Measurements from ENCODE around the gene TSGA10IP.

TSGA10IP gene

DNA sequence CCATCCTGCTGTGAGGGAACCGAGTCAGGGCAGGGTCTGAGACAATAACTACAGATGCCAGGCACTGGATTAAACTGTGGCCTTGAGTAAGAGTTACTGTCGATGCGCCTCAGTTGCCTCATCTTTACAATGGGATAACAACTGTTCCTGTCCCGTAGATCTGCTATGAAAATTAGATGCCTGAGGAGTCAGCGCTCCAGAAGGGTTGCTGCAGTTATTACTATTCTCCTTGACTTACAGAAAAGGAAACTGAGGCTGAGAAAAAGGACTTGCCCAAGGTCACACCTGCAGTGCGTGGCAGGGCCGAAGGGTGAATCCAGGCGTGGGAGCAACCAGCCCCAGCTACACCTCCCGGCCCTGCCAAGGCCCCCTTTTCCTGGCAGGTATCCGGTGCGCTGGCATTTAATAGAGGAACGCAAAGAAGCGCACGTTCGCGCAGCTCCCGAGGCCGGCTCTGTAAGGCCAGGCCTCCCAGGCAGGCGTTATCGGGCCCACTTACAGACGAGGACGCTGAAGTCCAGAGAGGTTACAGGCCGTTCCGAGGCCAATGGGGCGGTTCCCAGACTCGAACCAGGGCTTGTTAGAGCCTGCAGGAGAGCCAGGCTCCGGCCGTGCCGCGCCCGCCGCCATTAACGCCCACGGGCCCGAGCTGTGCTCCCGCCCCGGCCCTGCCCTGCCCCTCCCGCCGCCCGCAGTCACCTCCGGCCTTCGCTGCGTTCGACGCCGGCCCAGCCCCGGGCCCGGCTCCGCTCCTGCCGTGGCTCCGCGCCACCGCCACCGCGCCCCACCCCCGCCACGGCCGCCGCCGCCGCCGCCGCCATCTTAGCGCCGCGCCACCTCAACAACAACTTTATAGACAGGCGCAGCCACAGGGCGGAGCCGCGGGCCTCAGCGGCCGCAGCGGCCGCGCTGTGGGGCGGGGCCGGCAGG lies 26.8 kb upstream of the TSGA10IP start, which contains the start of gene C11orf68:
TSS of gene C11orf68 (minus strand) at position 852 of the 930 bp plus-strand sequence. CDS start at position 821, 31 bp downstream.
- DNase-seq: no peak

DNA sequence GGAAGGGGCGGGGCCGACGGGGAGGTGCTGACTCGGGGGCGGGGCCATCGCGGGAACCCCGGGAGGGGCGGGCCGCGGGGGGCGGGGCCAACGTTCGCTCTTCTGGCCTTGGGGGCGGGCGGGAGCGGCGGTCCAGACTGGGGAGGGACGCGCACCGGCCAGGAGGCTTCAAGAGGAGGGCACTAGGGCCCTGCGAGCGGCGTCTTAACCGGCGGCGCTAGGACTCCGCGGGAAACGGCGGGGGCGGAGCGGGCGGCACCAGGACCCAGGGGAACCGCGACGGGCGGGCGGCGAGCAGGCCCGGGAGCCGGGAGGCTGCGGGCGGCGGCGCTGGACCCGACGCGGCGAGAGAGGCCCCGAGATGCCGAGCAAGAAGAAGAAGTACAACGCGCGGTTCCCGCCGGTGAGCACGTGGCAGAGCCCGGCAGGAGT lies 26.1 kb upstream of the TSGA10IP start, which contains the start of gene DRAP1:
TSS of gene DRAP1 (plus strand) at position 286 of the 432 bp plus-strand sequence. CDS start at position 362, 76 bp downstream.
- peak; percentile 98 to 99 for DNase-seq

GRCh38 chr11:65919573-65920371 lies 25.5 kb upstream of the TSGA10IP start:
- DNase-seq: peak; percentile 66 to 70

DNA sequence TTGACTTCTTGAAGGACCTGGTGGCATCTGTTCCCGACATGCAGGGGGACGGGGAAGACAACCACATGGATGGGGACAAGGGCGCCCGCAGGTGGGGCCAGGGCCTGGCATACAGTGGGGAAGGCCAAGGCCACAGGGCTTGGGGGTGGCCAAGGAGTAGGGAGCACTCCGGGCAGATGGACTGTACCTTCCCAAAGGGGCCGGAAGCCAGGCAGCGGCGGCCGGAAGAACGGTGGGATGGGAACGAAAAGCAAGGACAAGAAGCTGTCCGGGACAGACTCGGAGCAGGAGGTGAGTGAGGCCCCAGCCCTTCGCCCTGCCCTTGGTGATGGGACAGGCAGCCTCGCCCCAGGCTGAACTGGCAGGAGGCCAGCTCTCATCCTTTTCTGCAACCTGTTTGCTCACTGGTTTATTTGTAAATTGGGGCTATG lies 24.9 kb upstream of the TSGA10IP start:
- no peak for DNase-seq

DNA sequence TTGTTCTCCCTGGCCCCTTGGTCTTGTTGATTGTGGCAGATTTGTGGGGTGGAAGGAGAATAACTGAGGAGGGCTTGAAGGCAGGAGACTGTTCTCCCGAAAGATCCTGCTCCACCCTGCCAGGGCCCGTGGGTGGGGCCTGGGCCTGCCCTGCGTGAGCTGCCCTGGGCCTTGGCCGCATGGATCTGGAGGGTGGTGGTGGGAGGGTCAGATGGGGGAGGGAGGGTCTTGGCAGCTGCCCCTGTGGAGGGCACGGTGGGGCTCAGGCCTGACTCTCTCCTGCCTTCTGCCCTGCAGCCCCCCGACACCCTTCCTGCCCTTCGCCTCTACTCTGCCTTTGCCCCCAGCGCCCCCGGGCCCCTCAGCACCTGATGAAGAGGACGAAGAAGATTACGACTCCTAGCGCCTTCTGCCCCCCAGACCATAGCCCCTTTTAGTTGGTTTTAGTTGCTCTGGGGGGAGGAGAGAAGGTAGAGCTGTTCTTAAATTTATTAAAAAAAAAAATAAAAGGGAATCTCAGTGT lies 24.2 kb upstream of the TSGA10IP start:
- DNase-seq: no peak

- no peak for DNase-seq
These were observed 23.4 kb upstream of the TSGA10IP start for GRCh38 chr11:65921876-65922275.

DNA sequence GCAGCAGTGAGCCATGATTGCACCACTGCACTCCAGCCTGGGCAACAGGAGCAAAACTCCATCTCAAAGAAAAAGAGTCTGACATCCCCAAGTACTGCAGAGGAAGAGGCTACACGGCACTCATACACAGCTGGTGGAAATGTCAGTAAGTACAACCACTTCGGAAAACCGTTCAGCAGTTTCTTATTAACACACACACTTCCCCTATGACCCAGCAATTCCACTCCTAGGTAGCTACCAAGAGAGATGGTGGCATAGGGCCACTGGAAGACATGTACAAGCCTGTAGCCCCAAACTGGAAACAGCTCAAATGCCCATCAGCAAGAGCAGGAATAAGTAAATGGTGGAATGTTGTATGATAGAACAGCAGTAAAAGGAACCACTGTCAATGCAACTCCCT lies 22.7 kb upstream of the TSGA10IP start:
- no peak for DNase-seq

DNA sequence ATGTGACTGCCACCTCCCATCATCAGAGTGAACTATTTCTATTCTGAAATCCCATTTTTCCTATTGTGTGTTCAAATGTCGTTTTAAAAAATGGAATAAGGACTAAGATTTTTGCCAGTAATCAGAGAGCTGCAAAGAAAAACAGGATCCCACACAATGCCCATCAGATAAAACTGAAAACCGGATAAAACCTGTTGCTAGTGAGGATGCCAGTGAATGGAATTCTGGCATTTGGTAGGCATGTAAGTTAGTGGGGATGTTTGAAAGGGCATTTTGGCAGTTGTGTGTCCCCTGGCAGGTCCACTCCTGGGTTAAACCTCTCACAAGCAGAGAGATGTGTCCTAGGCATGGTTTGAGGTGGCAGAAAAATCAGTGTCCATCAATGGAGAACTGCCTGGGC lies 19.9 kb upstream of the TSGA10IP start:
- DNase-seq: no peak

GRCh38 chr11:65927904-65928397 lies 17.3 kb upstream of the TSGA10IP start:
- DNase-seq: peak; percentile 81 to 87

- no peak for DNase-seq
These were observed 16.6 kb upstream of the TSGA10IP start for GRCh38 chr11:65928667-65929066.

DNA sequence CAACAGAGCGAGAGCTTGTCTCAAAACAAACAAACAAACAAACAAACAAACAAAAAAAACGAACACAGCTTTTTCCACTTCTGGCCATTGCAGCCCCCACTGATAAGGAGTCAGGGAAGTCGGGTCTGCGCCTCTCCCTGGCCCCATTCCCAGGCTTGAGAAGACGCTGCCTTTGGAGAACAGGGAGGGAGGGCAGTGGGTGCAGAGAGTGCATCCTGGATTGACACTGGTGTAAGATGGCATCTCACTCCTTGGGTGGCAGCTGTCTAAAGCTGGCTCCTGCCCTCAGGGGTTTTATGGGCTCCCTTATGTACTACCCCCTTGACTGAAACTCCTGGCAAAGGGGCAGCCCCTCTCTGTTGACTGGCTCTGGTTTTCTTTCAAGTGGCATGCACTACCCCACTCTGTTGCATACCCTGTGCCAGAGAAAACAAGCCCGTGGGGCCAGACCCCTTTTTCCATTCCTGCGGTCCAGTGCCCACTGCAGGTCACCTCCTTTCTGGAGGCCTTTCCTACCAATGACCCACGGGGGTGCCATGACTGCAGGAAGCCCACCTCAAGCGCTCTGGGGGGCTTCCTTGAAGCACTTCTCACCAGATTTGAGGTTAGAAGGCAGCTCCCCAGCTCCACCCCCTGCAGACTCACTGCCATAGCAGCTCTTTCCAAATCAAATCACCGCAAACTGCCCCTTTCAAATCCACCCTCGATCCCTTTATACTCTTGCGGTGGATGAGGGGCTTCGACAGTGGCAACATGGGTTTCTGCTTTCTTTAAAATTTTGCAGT lies 13.3 kb upstream of the TSGA10IP start:
- no peak for DNase-seq

GRCh38 chr11:65932558-65932919 lies 12.7 kb upstream of the TSGA10IP start:
- no peak for DNase-seq

DNA sequence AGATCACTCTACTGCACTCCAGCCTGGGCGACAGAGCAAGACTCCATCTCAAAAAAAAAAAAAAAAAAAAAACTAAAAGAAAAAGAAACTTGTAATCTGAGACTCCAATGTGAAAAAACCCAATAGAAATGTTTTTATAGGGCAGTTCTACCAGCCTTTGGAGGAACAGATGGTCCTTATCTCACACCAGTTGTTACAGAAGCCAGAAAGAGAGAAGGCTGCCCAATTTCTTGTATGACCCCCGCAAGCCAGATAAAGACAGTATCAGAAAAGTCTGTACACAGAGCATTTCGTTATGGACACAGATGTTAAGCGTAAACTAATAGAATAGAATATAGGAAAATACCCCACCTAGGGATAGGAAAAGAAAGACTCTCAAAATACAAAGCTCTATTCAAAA lies 11.3 kb upstream of the TSGA10IP start:
- DNase-seq: no peak

- DNase-seq: no peak
These were observed 7.5 kb upstream of the TSGA10IP start for GRCh38 chr11:65937766-65938165.

DNA sequence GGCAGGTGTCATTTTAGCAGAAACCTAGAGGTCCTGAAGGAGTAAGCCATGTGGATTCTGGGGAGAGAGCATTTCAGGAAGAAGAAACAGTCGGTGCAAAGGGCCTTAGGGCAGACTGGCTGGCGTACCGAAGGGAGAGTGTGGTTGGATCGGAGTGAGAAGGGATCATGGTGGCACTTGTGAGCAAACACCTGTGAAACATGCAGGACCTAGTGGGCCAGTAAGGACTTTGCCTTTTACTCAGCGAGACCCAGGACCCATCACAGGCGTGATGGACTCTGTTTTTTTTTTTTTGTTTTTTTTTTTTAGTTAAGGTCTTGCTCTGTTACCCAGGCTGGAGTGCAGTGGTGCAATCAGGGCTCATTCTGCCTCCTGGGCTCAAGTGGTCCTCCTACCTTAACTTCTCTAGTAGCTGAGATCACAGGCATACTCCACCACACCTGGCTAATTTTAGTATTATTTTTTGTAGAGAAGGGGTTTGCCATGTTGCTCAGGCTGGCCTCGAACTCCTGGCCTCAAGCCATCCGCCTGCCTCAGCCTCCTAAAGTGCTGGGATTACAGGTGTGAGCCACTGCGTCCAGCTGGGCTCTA lies 3.5 kb upstream of the TSGA10IP start:
- no peak for DNase-seq

DNA sequence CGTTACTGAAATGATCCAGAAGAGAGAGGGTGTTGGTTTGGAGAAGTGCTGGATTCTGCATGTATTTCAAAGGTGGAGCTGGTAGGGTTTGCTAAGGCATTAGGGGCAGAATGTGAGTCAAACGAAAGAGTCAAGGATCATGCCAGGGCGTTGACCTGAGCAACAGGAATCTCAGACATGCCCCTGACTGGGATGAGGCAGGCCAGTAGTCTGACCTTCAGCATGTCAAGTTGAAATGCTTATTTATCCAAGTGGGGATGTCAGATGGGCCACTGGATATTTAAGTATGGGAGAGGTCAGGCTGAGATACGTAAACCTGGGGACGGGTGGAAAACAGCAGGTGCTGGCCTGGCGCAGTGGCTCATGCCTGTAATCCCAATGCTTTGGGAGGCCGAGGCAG lies 2.7 kb upstream of the TSGA10IP start:
- no peak for DNase-seq

DNA sequence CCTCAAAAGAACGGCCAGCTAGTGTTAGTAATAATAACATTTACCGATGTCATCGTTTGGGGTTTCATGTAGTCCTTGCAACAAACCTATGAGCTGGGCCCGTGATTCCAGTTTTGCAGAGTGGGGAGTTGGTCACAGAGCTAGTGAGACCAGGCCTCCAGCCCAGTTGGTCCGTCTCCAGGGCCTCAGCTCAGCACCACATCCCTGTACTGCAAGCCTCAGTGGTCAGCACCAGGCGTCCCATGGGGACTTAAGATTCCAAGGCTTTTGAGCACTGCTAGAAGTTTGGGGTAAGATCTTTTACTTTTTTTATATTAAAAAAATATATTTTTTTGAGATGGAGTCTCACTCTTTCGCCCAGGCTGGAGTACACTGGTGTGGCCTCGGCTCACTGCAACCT lies 1.1 kb upstream of the TSGA10IP start:
- DNase-seq: no peak

GRCh38 chr11:65944767-65945166 lies 513 bp upstream of the TSGA10IP start:
- DNase-seq: no peak

GRCh38 chr11:65945941-65946558 lies 770 bp downstream of the TSGA10IP start:
- no peak for DNase-seq

DNA sequence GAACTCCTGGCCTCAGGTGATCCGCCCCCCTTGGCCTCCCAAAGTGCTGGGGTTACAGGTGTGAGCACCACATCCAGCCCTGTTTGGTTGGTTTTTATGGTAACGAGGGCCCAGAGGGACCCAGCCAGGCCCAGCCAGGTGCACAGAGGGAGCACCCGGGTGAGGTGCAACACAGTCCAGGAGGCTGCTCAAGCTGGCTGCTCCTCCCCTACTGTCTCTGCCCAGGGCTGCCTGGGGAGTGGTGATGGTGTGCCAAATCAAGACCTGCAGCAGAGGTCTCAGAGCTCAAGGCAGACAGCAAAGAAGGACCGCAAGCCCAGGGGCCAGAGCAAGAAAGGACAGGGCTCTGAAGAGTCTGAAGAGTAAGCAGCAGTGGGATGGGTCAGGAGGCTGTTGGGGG lies 1.4 kb downstream of the TSGA10IP start:
- no peak for DNase-seq

DNA sequence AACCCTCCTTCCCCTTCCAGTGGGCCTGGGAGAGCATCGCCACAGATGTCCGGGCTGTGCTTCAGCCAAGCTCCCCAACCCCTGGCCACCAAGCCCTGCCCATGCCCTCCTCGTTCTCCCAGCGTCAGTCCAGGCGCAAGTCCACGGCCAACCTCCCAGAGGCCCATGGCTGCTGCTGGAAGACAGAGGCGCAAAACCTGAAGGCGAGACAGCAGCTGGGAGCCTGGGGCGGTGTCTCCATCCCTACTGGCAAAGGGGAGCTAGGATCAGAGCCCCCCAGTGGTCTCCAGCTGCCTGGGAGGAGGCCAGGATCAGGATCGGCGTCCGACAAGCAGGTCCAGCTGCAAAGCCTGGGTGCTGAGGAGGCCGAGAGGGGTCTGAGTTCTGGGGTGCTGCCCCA lies 1.9 kb downstream of the TSGA10IP start:
- no peak for DNase-seq

Data from CD4-positive, alpha-beta T cell treated with Interleukin-1 beta for 1 hour (primary cell).